Bladder microvascular endothelial cell (primary cell): ENCODE data around the gene KLRC1. TPM values are rescaled to one million over a fixed set of nuclear protein-coding genes. Genes with fewer than 3 reads are reported as not detected.

Source experiments
- total RNA-seq: library from RNA; depleted of rRNA; stranded (reverse); fragments of >200 nt; gene quantifications from 2 replicates; pipeline ENCODE4 v1.2.3, GENCODE V29; 2014

Gene KLRC1
- total RNA-seq: not detected in 2 replicates

DNA sequence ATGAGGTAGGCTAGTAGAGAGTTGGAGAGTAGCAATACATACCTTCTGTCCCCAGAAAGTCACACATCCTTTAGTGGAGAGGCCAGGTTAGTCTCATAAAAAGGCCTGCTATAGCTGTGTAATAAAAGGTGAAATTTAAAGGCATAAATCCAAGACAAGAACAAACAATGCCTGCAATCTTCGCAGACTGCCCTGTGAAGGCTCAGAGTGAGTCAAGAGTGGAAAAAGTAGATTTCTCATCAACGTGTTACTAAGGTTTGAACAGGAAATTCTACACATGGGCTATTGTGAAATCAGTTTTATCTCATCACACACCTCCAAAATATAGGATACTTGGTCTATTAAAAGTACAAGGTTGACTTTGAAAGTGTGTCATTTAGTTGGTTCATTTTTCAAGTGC lies at the start of gene KLRC1:
Gene KLRC1 (minus strand): TSS at position 222 of the 400 bp plus-strand sequence. CDS start 2,221 bp downstream, outside the sequence.

DNA sequence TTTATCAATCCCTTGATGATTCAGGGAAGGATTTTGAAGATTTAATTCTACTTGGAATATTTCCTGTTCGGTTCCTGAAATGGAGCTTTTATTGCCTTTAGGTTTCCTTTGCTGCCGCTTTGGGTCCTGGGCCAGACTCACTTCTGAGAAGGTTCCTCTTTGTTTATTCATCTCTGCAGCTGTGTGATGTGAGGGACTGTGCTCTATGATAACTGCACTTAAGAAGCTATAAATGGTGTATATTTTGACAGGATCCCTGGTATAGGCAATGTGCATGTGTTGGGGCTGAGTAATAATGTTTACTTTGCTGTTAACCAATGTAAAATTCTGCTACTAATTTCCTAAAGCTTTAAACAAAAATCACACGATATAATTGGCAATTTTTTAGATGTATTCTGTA lies 17.4 kb downstream of the KLRC1 start, which contains the start of gene KLRC2:
Gene KLRC2 (minus strand): TSS at position 195 of the 400 bp plus-strand sequence. CDS start 24 bp downstream, at position 171.

DNA sequence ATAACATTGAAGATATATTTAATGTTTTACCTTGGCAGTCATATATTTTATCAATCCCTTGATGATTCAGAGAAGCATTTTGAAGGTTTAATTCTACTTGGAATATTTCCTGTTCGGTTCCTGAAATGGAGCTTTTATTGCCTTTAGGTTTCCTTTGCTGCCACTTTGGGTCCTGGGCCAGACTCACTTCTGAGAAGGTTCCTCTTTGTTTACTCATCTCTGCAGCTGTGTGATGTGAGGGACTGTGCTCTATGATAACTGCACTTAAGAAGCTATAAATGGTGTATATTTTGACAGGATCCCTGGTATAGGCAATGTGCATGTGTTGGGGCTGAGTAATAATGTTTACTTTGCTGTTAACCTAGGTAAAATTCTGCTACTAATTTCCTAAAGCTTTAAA lies 32.8 kb downstream of the KLRC1 start, which contains the start of gene KLRC3:
Gene KLRC3 (minus strand): TSS at position 262 of the 400 bp plus-strand sequence. CDS start 45 bp downstream, at position 217.

DNA sequence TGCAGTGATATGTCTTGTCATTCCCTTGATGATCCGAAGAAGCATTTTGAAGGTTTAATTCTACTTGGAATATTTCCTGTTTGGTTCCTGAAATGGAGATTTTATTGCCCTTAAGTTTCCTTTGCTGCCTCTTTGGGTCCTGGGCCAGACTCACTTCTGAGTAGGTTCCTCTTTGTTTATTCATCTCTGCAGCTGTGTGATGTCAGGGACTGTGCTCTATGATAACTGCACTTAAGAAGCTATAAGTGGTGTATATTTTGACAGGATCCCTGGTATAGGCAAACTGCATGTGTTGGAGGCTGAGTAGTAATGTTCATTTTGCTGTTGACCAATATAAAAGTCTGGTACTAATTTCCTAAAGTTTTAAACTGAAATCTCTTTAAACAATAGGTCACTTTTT lies 43.8 kb downstream of the KLRC1 start, which contains the start of gene KLRC4:
Gene KLRC4 (minus strand): TSS at position 366 of the 400 bp plus-strand sequence. CDS start 182 bp downstream, at position 184.

Other genes starting within 250 kb of the KLRC1 start
- 34.0 and 141 TPM in 2 replicates for gene GABARAPL1, start 240.5 kb downstream of the KLRC1 start, total RNA-seq
- gene KLRD1, start 145.5 kb downstream of the KLRC1 start, total RNA-seq: 0.16 and 0.69 TPM in 2 replicates
- gene KLRK1, start 63.3 kb downstream of the KLRC1 start, total RNA-seq: not detected in 2 replicates
- not detected in 2 replicates for gene KLRC4, start 43.6 kb downstream of the KLRC1 start, total RNA-seq
- gene KLRC3, start 32.8 kb downstream of the KLRC1 start, total RNA-seq: not detected in 2 replicates
- gene KLRC2, start 17.4 kb downstream of the KLRC1 start, total RNA-seq: not detected in 2 replicates
- 0.32 and 0.69 TPM in 2 replicates for gene EIF2S3B, start 52.5 kb upstream of the KLRC1 start, total RNA-seq
- 9.9 and 30.7 TPM in 2 replicates for gene MAGOHB, start 160.2 kb upstream of the KLRC1 start, total RNA-seq
- gene STYK1, start 220.7 kb upstream of the KLRC1 start, total RNA-seq: 6.0 and 8.4 TPM in 2 replicates